IMR-90 (cell line): Measurements from ENCODE around the gene CBS.
"Not testable (repeated sequence)": the region's sequence is repeated elsewhere in the genome, so short reads cannot be mapped to it uniquely, and the experiment has no call there.

Experiments used
- BHLHE40 ChIP-seq: fragments of 150-350 bp; IDR thresholded peaks from 2 replicates; pipeline ENCODE4 v1.6.1; 2016; ENCODE audit warnings: mild to moderate bottlenecking, low read depth, low read length
- CTCF ChIP-seq: conservative IDR thresholded peaks from 2 replicates; pipeline ENCODE4 v1.5.1; 2012; ENCODE audit warnings: mild to moderate bottlenecking, low read depth, low read length, improper control_type of control experiment
- RCOR1 ChIP-seq: IDR thresholded peaks from 2 replicates; pipeline ENCODE4 v1.6.1; 2012; ENCODE audit warnings: mild to moderate bottlenecking, low read length, improper control_type of control experiment; ENCODE audit not compliant: insufficient replicate concordance
- SMC3 ChIP-seq: fragments of 150-350 bp; IDR thresholded peaks from 2 replicates; pipeline ENCODE4 v1.6.1; 2016; ENCODE audit warnings: low read depth, mild to moderate bottlenecking, antibody characterized with exemption, low read length, moderate library complexity
- TF ChIP-seq, protein P1 (sequence below): fragments of 150-350 bp; IDR thresholded peaks from 2 replicates; pipeline ENCODE4 v1.6.1; 2017; ENCODE audit warnings: mild to moderate bottlenecking, antibody characterized with exemption, low read length, low read depth

GRCh38 chr21:43037918-43038658 lies 37.5 kb downstream of the CBS start:
- TF ChIP-seq SMC3, CTCF, BHLHE40, RCOR1: not testable (repeated sequence)
- TF ChIP-seq, protein P1, sequence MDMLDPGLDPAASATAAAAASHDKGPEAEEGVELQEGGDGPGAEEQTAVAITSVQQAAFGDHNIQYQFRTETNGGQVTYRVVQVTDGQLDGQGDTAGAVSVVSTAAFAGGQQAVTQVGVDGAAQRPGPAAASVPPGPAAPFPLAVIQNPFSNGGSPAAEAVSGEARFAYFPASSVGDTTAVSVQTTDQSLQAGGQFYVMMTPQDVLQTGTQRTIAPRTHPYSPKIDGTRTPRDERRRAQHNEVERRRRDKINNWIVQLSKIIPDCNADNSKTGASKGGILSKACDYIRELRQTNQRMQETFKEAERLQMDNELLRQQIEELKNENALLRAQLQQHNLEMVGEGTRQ, result not testable (repeated sequence)
